KOPT-K1 (cell line): ENCODE measurements around the gene YIF1A.
"Not testable (repeated sequence)": the region's sequence is repeated elsewhere in the genome, so short reads cannot be mapped to it uniquely, and the experiment has no call there.

ENCODE experiments used
- H3K27ac ChIP-seq: fragments of 200-600 bp; sonication (generic); 2 replicates; pipeline ENCODE4 v1.5.1; 2016; ENCODE audit warnings: antibody characterized with exemption, mild to moderate bottlenecking, low read depth, low read length; ENCODE audit not compliant: poor library complexity, severe bottlenecking
- H3K36me3 ChIP-seq: fragments of 200-600 bp; sonication (generic); 2 replicates; pipeline ENCODE4 v1.5.1; 2017; ENCODE audit warnings: antibody characterized with exemption, mild to moderate bottlenecking, low read length, moderate library complexity; ENCODE audit not compliant: insufficient read depth
- H3K9me3 ChIP-seq: fragments of 200-600 bp; sonication (generic); 2 replicates; pipeline ENCODE4 v1.5.1; 2017; ENCODE audit warnings: antibody characterized with exemption, low read length, mild to moderate bottlenecking; ENCODE audit not compliant: insufficient read depth, poor library complexity, severe bottlenecking

YIF1A gene

GRCh38 chr11:66329165-66329673 lies 40.3 kb upstream of the YIF1A start:
- no peaks in the 10 kb centered on the region for H3K36me3 ChIP-seq
- no peak overlapping the region for H3K27ac ChIP-seq
- H3K9me3 ChIP-seq = no peaks in the 10 kb centered on the region

DNA sequence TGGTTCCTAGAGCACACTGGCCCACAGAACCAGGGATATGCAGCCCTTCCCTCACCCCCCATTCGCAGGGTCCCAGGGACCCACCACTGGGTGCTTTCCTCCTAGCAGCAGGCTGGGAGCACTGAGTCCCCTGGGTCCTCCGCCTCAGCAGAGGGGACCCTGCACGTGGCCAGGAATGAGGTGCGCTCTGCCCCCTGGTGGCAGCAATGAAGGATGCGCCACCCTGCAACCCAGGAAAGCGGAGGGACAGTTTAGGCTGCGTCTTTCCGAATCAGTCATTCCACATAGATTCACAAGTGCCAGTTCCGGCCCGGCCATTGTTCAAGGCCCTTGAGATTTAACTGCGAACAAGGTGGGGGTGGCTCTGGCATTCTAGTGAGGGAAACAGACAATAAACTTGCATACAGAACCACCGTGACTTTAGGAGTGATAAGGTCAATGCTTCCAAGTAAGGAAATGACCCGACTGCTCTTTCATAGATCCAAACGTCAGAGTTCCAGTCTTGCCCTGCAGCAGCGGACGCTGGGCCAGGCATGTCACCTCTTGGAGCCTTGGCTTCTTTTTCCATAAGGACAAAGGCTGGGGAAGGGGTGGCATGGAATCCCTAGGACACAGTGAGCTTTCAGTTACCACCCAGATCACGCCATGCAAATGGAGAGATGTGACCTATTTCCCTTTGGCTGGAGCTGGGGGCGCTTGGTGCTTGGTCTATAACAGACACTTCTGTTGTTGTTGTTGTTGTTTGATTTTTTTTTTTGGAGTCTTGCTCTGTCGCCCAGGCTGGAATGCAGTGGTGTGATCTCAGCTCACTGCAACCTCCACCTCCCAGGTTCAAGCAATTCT lies 39.6 kb upstream of the YIF1A start:
- Histone ChIP-seq H3K9me3 (no peaks in the 10 kb centered on the region), H3K27ac (peak overlapping the region; percentile 92), H3K36me3 (no peaks in the 10 kb centered on the region)

DNA sequence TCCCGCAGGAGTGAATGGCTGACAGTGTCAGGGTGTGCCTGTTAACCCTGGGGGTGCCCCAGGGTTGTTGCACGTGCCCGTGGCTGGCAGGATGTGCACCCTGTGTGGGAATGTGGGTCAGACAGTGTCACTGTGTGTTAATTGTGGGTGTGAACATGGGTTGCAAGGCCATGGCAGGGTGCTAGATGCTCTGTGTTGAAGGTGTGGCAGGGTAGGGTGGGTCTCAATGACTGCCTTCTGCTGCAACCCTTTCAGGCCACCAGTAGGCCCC lies 39.0 kb upstream of the YIF1A start:
- H3K9me3 ChIP-seq = no peaks in the 10 kb centered on the region
- peak overlapping the region; percentile 92 for H3K27ac ChIP-seq
- no peaks in the 10 kb centered on the region for H3K36me3 ChIP-seq

DNA sequence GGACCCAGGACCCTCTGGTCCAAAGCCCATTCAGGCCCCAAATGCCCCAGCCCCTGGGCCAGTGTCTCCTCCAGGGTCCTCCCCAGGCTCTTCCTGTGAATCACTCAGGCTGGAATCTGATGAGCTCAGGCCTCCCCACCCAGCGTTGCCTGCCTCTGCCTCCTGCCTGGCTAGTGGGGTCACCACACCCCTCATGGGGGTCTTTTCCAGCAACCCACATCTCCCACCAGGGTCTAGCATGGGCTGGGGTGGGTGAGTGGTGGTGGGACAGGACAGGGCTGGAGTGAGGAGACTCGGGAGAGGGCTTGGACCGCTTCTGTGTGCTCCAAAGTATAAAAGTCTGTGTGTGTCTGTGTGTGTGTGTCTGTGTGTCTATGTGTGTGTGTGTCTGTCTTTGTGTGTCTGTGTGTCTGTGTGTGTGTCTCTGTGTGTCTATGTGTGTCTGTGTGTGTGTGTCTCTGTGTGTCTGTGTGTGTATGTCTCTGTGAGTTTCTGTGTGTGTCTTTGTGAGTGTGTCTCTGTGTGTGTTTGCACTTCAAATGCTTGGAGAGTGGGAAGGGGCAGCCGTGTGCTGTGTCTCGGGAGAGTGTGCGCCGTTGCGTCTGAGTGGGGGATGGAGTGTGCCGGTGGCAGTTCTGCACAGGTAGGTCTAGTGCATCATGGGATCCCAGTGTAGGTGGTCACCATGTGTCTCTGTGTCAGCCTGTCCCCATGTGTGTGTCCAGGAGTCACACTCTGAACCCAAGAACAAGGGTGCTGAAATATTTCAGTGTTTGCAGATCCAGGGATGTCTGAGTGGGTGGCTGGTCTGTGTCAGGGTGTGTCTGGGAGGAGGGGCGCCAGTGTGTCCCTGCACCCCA lies 38.5 kb upstream of the YIF1A start:
- H3K27ac ChIP-seq = peak overlapping the region; percentile 92
- H3K36me3 ChIP-seq = no peaks in the 10 kb centered on the region
- H3K9me3 ChIP-seq = no peaks in the 10 kb centered on the region

- Histone ChIP-seq H3K36me3 (no peaks in the 10 kb centered on the region), H3K27ac (peak overlapping the region; percentile 92), H3K9me3 (no peaks in the 10 kb centered on the region)
Observed at GRCh38 chr11:66326261-66327111, 37.5 kb upstream of the YIF1A start.

DNA sequence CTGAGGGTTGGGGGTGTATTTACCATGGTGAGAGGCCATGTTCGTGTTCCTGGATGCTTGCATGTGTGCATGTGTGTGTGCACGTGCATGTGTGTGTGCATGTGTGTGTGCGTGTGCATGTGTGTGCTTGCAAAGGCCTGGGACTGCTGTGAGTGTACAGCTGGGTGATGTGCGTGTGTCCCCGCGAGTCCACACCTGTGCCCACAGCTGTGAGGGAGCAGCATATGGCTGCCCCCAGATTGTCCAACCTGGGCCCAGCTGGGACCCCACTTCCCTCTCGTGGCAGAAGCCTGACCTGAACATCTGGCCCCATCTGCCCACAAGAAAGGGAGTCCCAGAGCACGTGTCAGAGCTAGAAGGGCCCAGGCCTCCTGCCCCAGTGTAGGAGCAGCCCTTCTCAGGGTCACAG lies 36.3 kb upstream of the YIF1A start:
- Histone ChIP-seq H3K36me3 (no peaks in the 10 kb centered on the region), H3K27ac (peak overlapping the region; percentile 92), H3K9me3 (no peaks in the 10 kb centered on the region)

DNA sequence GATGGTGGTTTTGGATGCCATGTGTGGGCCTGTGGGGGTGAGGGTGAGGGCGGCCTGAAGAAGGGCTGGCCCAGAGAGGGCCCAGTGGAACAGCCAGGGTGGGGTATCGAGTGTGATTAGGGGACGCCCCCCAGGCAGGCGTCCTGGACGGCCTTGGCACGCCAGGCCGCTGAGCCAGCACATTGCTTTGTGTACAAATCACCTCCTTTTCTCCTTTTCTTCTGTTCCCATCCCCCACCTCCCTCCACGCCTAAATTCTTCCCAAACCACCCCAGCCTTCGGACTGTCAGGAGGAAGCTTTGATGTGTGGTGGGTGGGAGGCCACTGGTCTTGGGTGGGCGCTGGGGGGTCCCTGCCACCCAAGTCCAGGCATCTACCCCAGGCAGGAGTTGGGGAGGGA lies 35.7 kb upstream of the YIF1A start:
- Histone ChIP-seq H3K27ac (peak overlapping the region; percentile 92), H3K36me3 (no peaks in the 10 kb centered on the region), H3K9me3 (no peaks in the 10 kb centered on the region)

DNA sequence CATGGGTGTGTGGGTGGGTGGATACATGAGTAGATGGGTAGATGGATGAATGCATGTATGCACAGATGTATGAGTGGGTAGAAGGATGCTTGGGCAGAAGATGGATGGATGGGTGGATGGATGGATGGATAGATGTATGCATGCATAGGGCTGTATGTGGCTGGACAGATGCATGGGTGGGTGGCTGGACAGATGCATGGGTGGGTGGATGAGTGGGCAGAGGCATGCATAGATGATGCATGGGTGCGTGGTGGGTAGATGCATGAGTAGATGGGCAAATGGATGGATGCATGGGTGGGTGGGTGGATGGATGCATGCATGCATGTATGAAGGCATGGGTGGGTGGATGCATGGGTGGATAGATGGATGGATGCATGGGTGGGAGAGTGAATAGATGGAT lies 34.7 kb upstream of the YIF1A start:
- Histone ChIP-seq H3K27ac (no peak overlapping the region), H3K36me3 (no peaks in the 10 kb centered on the region), H3K9me3 (no peaks in the 10 kb centered on the region)

GRCh38 chr11:66322732-66323427 lies 33.9 kb upstream of the YIF1A start:
- Histone ChIP-seq H3K36me3 (no peaks in the 10 kb centered on the region), H3K27ac (no peak overlapping the region), H3K9me3 (no peaks in the 10 kb centered on the region)

DNA sequence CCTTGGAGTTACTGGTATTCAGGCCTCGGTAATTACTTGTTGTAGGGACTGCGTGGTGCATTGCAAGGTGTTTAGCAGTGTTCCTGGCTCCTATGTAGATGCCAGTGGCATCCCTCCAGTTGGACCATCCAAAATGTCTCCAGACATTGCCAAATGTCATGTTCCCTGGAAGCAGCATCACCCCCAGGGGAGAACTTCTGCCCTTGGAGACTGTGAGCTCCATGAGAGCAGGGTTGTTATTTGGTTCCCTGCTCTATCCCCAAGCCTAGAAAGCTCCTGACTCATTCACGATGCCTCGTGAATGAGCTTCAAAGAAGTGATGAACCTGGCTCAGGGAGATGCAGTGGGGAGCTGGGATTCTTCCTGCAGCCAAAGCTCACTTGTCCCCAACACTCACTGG lies 32.7 kb upstream of the YIF1A start:
- H3K27ac ChIP-seq = no peak overlapping the region
- no peaks in the 10 kb centered on the region for H3K36me3 ChIP-seq
- no peaks in the 10 kb centered on the region for H3K9me3 ChIP-seq

DNA sequence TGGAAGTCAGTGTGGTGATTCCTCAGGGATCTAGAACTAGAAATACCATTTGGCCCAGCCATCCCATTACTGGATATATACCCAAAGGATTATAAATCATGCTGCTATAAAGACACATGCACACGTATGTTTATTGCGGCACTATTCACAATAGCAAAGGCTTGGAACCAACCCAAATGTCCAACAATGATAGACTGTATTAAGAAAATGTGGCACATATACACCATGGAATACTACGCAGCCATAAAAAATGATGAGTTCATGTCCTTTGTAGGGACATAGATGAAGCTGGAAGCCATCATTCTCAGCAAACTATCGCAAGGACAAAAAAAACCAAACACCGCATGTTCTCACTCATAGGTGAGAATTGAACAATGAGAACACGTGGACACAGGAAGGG lies 31.8 kb upstream of the YIF1A start:
- not testable (repeated sequence) for H3K9me3 ChIP-seq, H3K36me3 ChIP-seq

DNA sequence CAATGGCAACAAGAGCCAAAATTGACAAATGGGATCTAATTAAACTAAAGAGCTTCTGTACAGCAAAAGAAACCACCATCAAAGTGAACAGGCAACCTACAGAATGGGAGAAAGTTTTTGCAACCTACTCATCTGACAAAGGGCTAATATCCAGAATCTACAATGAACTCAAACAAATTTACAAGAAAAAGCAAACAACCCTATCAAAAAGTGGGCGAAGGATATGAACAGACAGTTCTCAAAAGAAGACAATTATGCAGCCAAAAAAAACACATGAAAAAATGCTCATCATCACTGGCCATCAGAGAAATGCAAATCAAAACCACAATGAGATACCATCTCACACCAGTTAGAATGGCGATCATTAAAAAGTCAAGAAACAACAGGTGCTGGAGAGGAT lies 31.3 kb upstream of the YIF1A start:
- not testable (repeated sequence) for H3K9me3 ChIP-seq, H3K27ac ChIP-seq, H3K36me3 ChIP-seq

More for the DNA sequence above, 31.8 kb upstream of the YIF1A start:
- not testable (repeated sequence) for H3K27ac ChIP-seq

DNA sequence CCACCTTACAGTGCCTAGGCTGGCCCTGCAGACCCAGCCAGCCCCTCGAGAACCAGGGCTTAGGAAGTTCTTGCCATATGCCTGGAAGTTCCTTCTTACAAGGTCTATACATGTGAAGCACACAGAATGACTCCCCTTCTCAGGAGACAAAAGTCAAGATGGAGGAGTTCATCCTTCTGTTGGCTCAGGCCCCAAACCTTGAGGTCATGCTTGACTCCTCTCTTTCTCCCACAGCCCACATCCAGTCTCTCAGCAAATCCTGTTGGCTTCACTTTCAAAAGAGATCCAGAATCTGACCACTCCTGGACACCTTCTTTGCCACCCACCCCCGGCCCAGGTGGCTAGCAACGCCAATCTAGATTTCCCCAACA lies 29.6 kb upstream of the YIF1A start:
- H3K9me3 ChIP-seq = no peaks in the 10 kb centered on the region
- no peaks in the 10 kb centered on the region for H3K36me3 ChIP-seq
- peak overlapping the region; percentile 98 for H3K27ac ChIP-seq

DNA sequence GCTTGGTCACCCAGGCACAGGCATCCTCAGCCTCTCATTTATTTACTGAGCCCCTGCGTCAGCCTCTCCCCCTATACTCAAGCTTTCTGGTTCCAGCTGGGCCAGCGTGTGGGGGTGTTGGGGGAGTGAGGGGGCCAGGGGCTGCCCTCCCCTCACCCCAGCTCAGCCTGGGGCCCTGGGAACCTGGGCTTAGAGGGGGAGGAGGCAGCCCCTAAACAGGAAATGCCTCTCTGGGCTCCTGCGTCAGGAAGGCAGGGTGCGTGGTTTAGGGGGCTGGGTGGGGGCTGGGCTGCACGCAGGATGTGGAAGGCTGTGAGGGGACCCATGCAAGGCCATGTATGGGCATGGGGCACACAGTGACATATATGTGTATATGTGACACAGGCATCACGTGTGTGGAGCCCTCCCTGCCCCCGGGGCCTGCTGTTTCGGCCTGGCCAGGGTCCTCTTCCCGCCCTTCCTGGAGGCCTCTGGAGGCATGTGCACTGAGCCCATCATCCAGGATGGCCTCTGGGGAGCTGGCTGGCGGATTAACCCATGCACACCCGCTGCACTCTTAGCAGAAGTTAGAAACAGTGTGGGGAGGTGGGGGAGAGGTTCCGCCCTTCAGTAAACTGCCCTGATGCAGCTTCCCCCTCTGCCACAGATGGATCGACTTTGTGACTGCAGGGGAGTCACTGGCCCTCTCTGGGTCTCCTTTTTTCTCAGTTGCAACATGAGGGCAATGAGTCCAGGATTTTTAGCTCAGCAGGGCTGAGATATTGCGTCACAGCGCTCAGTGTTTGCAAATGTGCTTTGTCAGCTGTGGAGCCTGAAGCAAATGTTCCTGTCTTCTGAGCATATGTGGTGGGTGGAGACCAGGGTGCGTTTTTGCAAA lies 29.0 kb upstream of the YIF1A start:
- Histone ChIP-seq H3K27ac (peak overlapping the region; percentile 98), H3K9me3 (no peaks in the 10 kb centered on the region)

More for the DNA sequence above, 29.0 kb upstream of the YIF1A start:
- H3K36me3 ChIP-seq = no peaks in the 10 kb centered on the region
